Measurements from ENCODE around the gene ENTPD1. TPM values are rescaled to one million over a fixed set of nuclear protein-coding genes. Genes with fewer than 3 reads are reported as not detected.

Gene ENTPD1
- 5.8 and 6.5 TPM in 2 replicates for total RNA-seq

DNA sequence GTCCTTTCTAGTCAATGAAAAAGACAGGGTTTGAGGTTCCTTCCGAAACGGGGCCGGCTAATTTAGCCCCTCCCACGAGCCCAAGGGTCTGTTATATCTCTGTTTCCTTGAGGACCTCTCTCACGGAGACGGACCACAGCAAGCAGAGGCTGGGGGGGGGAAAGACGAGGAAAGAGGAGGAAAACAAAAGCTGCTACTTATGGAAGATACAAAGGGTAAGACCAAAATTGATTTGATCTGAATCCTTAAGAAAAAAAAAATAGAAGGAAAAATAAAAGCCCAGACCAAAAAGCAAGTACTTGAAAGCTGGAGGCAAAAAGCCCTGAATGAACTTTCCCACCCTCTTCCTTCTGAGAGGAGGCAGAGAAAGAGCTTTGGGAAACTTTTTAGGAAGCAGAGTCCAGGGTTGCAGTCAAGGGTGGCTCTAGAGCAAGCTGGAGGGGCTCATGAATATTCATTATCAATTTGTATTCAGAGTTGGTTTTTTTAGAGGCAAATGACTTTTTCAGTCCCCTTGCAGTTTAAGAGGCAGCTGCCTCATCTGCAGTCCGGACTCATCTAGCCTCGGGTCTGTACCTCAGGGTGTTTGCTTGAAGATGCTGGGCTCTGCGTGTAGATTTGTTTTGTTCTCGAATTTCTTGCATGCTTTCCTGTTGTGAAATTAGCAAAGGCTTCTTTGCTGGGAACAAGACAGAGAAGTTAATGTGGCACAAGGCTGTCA lies at the start of gene ENTPD1:
ENTPD1 (plus strand) TSS at position 123 of the 721 bp plus-strand sequence; CDS start at position 200, 77 bp downstream.

GRCh38 chr10:95907456-95908253 lies 151.7 kb downstream of the ENTPD1 start, which contains the start of gene CC2D2B:
CC2D2B (plus strand) TSS chr10:95907975; CDS start chr10:95911324, 3,349 bp downstream.

Other genes starting within 250 kb of the ENTPD1 start
- 4.9 and 5.8 TPM in 2 replicates for gene SORBS1, start 194.8 kb upstream of the ENTPD1 start, total RNA-seq
- gene ALDH18A1, start 99.5 kb upstream of the ENTPD1 start, total RNA-seq: 99.8 and 121 TPM in 2 replicates
- gene TCTN3, start 62.2 kb upstream of the ENTPD1 start, total RNA-seq: 38.5 and 46.3 TPM in 2 replicates
- not detected in 2 replicates for gene CC2D2B, start 151.8 kb downstream of the ENTPD1 start, total RNA-seq

Data from cardiac atrium fibroblast (primary cell).